ENCODE measurements around the gene CHD9NB. TPM values are rescaled to one million over a fixed set of nuclear protein-coding genes. Genes with fewer than 3 reads are reported as not detected.
A peak's percentile ranks its signal among the peaks of the same experiment; 100 is the strongest.

The CHD9NB gene
- total RNA-seq, 1 experiment from 2014 or later = 0.40 TPM

DNA sequence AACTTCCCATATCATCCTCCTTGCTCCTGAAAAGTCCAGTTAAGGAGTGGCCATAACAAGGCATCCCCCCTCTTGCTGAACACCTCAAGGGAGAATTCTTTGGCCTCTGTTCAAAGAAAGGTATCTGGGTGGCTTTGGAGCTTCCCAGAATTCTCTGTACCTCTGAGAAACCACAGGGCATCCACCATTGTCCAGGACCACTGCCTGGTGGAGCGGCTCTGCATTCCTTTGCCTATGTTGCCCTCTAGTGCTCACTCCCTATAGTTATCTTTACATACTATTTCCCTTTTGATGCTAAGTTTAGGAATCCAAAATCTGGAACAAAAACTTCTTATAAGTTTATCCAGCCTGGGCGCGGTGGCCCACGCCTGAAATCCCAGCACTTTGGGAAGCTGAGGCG lies 30.3 kb downstream of the CHD9NB start:
- H3K4me2 ChIP-seq (ENCODE audit: low read length) = no peak overlapping the region
- H3K27ac ChIP-seq (ENCODE audit: low read length) = no peak overlapping the region
- H3K79me2 ChIP-seq (ENCODE audit: low read length) = no peaks in the 10 kb centered on the region
- H3K9me2 ChIP-seq (replicated peaks; ENCODE audit: low read length) = no peaks in the 10 kb centered on the region
- peak; percentile 53 for DNase-seq
- H3K4me3 ChIP-seq (ENCODE audit: low read length) = no peak overlapping the region
- no peaks in the 10 kb centered on the region for H3K4me1 ChIP-seq (ENCODE audit: insufficient read depth, low read length)
- BruUV-seq (replicated peaks) = no TSS peak
- peak; percentile 77 for ATAC-seq
- TF ChIP-seq EZH2 (IDR thresholded peaks at IDR 0.05; ENCODE audit: low read length, unreplicated experiment) (no peak), EZH2phosphoT487 (IDR thresholded peaks at IDR 0.05; ENCODE audit: borderline replicate concordance, low read length) (no peak)
- TF ChIP-seq, protein P1, sequence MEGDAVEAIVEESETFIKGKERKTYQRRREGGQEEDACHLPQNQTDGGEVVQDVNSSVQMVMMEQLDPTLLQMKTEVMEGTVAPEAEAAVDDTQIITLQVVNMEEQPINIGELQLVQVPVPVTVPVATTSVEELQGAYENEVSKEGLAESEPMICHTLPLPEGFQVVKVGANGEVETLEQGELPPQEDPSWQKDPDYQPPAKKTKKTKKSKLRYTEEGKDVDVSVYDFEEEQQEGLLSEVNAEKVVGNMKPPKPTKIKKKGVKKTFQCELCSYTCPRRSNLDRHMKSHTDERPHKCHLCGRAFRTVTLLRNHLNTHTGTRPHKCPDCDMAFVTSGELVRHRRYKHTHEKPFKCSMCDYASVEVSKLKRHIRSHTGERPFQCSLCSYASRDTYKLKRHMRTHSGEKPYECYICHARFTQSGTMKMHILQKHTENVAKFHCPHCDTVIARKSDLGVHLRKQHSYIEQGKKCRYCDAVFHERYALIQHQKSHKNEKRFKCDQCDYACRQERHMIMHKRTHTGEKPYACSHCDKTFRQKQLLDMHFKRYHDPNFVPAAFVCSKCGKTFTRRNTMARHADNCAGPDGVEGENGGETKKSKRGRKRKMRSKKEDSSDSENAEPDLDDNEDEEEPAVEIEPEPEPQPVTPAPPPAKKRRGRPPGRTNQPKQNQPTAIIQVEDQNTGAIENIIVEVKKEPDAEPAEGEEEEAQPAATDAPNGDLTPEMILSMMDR (conservative IDR thresholded peaks at IDR 0.05; ENCODE audit: low read depth, low read length) = peak; percentile 66
- ChIA-PET CTCF (no interaction called here), POLR2A (ENCODE audit: unreplicated experiment) (no interaction called here)
- H4K20me1 ChIP-seq (ENCODE audit: low read length) = no peaks in the 10 kb centered on the region
- H3K9ac ChIP-seq (ENCODE audit: low read length) = no peak overlapping the region
- H3K27me3 ChIP-seq (ENCODE audit: low read length) = no peaks in the 10 kb centered on the region
- H3K9me3 ChIP-seq (ENCODE audit: low read length) = no peaks in the 10 kb centered on the region
- no peaks in the 10 kb centered on the region for H3K36me3 ChIP-seq (ENCODE audit: low read depth, low read length)
- H3F3A ChIP-seq (ENCODE audit: low read length, unreplicated experiment) = no peaks in the 10 kb centered on the region
- intact Hi-C loops (cut with micrococcal nuclease) = loop anchor here (2.0 to 5.0 kb wide), 2 partner anchors 46 to 950 kb away; no protein-coding TSS in a partner anchor
- no peak overlapping the region for H2AFZ ChIP-seq (ENCODE audit: low read length)

DNA sequence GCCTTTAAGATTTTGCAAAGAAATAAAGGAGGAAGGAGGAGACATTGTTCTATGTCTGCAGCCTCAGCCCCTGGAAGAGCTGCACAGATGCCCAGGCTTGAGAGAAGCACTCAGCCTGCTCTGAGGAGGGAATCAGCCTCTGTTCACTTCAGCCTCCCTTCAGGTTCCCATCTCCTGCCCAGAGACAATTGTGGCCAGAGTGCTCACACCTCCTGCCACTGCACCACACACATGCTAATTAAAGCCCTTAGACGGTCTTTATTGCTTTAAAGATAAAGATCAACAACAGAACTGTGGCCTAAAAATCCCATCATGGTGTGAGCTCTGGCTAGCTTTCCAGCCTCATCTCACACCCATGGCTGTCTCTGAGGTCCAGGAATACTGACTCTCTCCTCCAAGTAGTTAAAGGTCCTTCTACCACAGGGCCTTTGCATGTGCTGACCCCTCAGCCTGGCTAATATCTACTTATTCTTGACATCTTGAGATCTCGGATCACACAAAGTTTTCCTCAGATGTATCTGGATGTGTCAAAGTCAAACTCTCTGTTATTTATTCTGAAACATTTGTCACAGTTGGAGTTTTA lies 33.8 kb downstream of the CHD9NB start:
- CTCF ChIA-PET = no interaction called here
- no peak overlapping the region for H2AFZ ChIP-seq (ENCODE audit: low read length)
- no peaks in the 10 kb centered on the region for H3K9me3 ChIP-seq (ENCODE audit: low read length)
- H4K20me1 ChIP-seq (ENCODE audit: low read length) = no peaks in the 10 kb centered on the region
- no peak for ATAC-seq
- BruUV-seq (replicated peaks) = no TSS peak
- no peaks in the 10 kb centered on the region for H3F3A ChIP-seq (ENCODE audit: low read length, unreplicated experiment)
- H3K27me3 ChIP-seq (ENCODE audit: low read length) = no peaks in the 10 kb centered on the region; the same call in 1 of the 2 replicates
- TF ChIP-seq EZH2phosphoT487 (IDR thresholded peaks at IDR 0.05; ENCODE audit: borderline replicate concordance, low read length) = no peak
- TF ChIP-seq, protein P1 (conservative IDR thresholded peaks at IDR 0.05; ENCODE audit: low read depth, low read length) = no peak
- no peak for TF ChIP-seq EZH2 (IDR thresholded peaks at IDR 0.05; ENCODE audit: low read length, unreplicated experiment)
- H3K4me3 ChIP-seq (ENCODE audit: low read length) = no peak overlapping the region
- POLR2A ChIA-PET (ENCODE audit: unreplicated experiment) = no interaction called here
- H3K9me2 ChIP-seq (replicated peaks; ENCODE audit: low read length) = no peaks in the 10 kb centered on the region
- H3K4me2 ChIP-seq (ENCODE audit: low read length) = no peak overlapping the region
- H3K36me3 ChIP-seq (ENCODE audit: low read depth, low read length) = no peaks in the 10 kb centered on the region
- H3K79me2 ChIP-seq (ENCODE audit: low read length) = no peaks in the 10 kb centered on the region
- no peak overlapping the region for H3K9ac ChIP-seq (ENCODE audit: low read length)
- H3K27ac ChIP-seq (ENCODE audit: low read length) = no peak overlapping the region
- DNase-seq = no peak
- H3K4me1 ChIP-seq (ENCODE audit: insufficient read depth, low read length) = no peaks in the 10 kb centered on the region
- intact Hi-C loops (cut with micrococcal nuclease) = no loop called here

DNA sequence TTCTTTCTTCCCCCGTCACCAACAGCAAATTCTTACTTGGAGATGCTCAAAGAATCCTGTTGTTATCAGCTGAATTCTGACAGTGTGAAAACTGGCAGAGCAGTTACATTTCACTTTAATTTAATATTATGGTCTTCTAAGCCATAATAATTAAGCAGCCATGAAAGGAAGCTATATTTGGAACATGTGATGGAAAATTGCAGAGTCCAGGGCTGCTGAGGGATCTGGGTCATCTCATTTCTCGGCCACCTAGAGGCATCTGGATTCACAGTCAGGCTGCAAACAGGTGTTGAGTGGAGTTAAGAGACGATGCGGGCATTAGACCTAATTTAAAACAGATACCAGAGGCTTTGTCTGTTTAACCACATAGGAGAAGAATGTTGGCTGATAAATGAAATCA lies 38.4 kb downstream of the CHD9NB start:
- intact Hi-C loops (cut with micrococcal nuclease) = no loop called here
- no peak overlapping the region for H3K4me3 ChIP-seq (ENCODE audit: low read length)
- H2AFZ ChIP-seq (ENCODE audit: low read length) = no peak overlapping the region
- H3F3A ChIP-seq (ENCODE audit: low read length, unreplicated experiment) = no peaks in the 10 kb centered on the region
- H3K79me2 ChIP-seq (ENCODE audit: low read length) = no peaks in the 10 kb centered on the region
- no peak overlapping the region for H3K4me2 ChIP-seq (ENCODE audit: low read length)
- H4K20me1 ChIP-seq (ENCODE audit: low read length) = no peaks in the 10 kb centered on the region
- H3K27me3 ChIP-seq (ENCODE audit: low read length) = no peaks in the 10 kb centered on the region; the same call in 1 of the 2 replicates
- DNase-seq = no peak
- ChIA-PET CTCF (no interaction called here), POLR2A (ENCODE audit: unreplicated experiment) (no interaction called here)
- H3K27ac ChIP-seq (ENCODE audit: low read length) = no peak overlapping the region
- H3K36me3 ChIP-seq (ENCODE audit: low read depth, low read length) = no peaks in the 10 kb centered on the region
- TF ChIP-seq EZH2phosphoT487 (IDR thresholded peaks at IDR 0.05; ENCODE audit: borderline replicate concordance, low read length) (no peak), EZH2 (IDR thresholded peaks at IDR 0.05; ENCODE audit: low read length, unreplicated experiment) (no peak)
- TF ChIP-seq, protein P1 (conservative IDR thresholded peaks at IDR 0.05; ENCODE audit: low read depth, low read length) = no peak
- no peaks in the 10 kb centered on the region for H3K4me1 ChIP-seq (ENCODE audit: insufficient read depth, low read length)
- ATAC-seq = no peak
- H3K9ac ChIP-seq (ENCODE audit: low read length) = no peak overlapping the region
- H3K9me3 ChIP-seq (ENCODE audit: low read length) = no peaks in the 10 kb centered on the region
- no TSS peak for BruUV-seq (replicated peaks)
- H3K9me2 ChIP-seq (replicated peaks; ENCODE audit: low read length) = no peaks in the 10 kb centered on the region

Data from PC-3 (cell line).